AG10803 (cell line): ENCODE measurements around the gene RNU6-1.

ENCODE experiments used
- DNase-seq: peaks from one replicate; pipeline ENCODE4 v3.0.0; 2010; ENCODE audit warnings: low read depth
- H3K4me3 ChIP-seq: 2 replicates; pipeline ENCODE4 v1.5.1; 2011; ENCODE audit warnings: mild to moderate bottlenecking, low read length, control low read depth
- CTCF ChIP-seq: conservative IDR thresholded peaks from 2 replicates; pipeline ENCODE4 v1.5.1; 2011; ENCODE audit warnings: mild to moderate bottlenecking, low read length, control low read depth, inconsistent platforms

The RNU6-1 gene

GRCh38 chr15:67839929-67840748, at the start of gene RNU6-1:
Gene RNU6-1, minus strand, starts transcription at chr15:67840045.
- TF ChIP-seq CTCF: no peak
- peak within 1 kb of the TSS; percentile 96 for H3K4me3 ChIP-seq
- DNase-seq: peak; percentile 92

DNA sequence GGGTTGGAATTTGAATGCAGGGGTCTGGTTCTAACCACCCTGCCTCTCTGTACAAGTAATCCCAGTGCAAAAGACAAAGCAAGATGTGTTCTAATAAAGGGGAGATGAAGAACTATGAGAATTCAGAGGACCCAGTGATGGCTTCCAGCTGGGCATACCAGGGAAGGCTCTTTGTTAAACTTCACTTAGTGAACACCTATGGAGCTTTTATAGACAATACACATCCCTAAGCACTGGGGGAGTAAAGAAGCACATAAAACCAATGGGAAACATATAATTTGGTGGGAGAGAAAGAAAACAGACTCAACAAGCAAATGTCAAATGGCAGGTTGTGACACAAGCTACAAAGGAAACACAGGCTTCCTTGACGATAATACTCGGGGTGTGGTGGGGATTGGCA, 47.9 kb upstream of the RNU6-1 start:
- no peak overlapping the region for H3K4me3 ChIP-seq
- no peak for TF ChIP-seq CTCF
- DNase-seq: no peak

- no peak overlapping the region for H3K4me3 ChIP-seq
- no peak for DNase-seq
- TF ChIP-seq CTCF: no peak
These were observed 46.0 kb upstream of the RNU6-1 start for GRCh38 chr15:67885861-67886260.

GRCh38 chr15:67885175-67885523, 45.3 kb upstream of the RNU6-1 start:
- DNase-seq: no peak
- H3K4me3 ChIP-seq: peak overlapping the region; percentile 64
- TF ChIP-seq CTCF: no peak

GRCh38 chr15:67884514-67885174, 44.8 kb upstream of the RNU6-1 start:
- peak overlapping the region; percentile 64 for H3K4me3 ChIP-seq
- DNase-seq: peak; percentile 36
- no peak for TF ChIP-seq CTCF

- no peak overlapping the region; the same call in 1 of the 2 replicates for H3K4me3 ChIP-seq
- DNase-seq: no peak
- TF ChIP-seq CTCF: no peak
These were observed 44.2 kb upstream of the RNU6-1 start for GRCh38 chr15:67884009-67884408.
